SK-N-SH treated with all-trans-retinoic acid at 6 μM for 48 hours (cell line): ENCODE results near the gene CSK.

Experiments
- RARB ChIP-seq: fragments of 250-450 bp; sonication (Bioruptor Pico); IDR thresholded peaks from 2 replicates; pipeline ENCODE4 v1.8.0; 2021; ENCODE audit warnings: mild to moderate bottlenecking, moderate library complexity
- ZFP30 ChIP-seq: fragments of 450-650 bp; formaldehyde crosslinking; IDR thresholded peaks from 2 replicates; pipeline ENCODE4 v1.5.0; 2022; ENCODE audit warnings: mild to moderate bottlenecking, moderate library complexity
- TF ChIP-seq, protein P1 (sequence below): fragments of 250-450 bp; sonication (Bioruptor Pico); IDR thresholded peaks from 2 replicates; pipeline ENCODE4 v1.8.0; 2020; ENCODE audit warnings: mild to moderate bottlenecking, moderate library complexity, borderline replicate concordance

DNA sequence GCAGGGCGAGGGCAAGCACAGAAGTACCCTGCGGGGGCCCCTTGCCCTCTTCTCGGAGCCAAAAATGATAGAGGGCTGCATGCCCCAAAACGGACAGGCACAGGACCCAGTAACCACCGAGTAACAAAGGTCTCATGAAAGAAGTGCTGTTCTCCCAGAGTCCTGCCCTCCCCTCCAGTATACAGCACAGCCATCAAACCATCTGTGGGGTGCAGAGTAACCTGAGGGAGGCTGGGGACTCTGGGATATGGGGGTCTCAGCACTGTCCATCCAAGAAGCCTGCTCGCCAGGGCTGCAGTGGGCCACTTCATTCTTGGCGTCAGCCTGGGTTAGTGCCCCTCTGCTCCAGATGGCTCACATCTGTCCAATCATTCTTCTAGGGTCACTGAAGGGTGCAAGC lies 55.0 kb downstream of the CSK start:
- TF ChIP-seq, protein P1, sequence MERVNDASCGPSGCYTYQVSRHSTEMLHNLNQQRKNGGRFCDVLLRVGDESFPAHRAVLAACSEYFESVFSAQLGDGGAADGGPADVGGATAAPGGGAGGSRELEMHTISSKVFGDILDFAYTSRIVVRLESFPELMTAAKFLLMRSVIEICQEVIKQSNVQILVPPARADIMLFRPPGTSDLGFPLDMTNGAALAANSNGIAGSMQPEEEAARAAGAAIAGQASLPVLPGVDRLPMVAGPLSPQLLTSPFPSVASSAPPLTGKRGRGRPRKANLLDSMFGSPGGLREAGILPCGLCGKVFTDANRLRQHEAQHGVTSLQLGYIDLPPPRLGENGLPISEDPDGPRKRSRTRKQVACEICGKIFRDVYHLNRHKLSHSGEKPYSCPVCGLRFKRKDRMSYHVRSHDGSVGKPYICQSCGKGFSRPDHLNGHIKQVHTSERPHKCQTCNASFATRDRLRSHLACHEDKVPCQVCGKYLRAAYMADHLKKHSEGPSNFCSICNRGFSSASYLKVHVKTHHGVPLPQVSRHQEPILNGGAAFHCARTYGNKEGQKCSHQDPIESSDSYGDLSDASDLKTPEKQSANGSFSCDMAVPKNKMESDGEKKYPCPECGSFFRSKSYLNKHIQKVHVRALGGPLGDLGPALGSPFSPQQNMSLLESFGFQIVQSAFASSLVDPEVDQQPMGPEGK (CRISPR knock-in tag), result no peak
- no peak for TF ChIP-seq ZFP30 (CRISPR knock-in tag)
- TF ChIP-seq RARB (CRISPR knock-in tag), result no peak
